MCF 10A (cell line): Measurements from ENCODE around the gene STAG1. TPM values are rescaled to one million over a fixed set of nuclear protein-coding genes. Genes with fewer than 3 reads are reported as not detected.

ENCODE experiments used
- BruUV-seq: library from RNA; stranded (reverse); fragments of 400-500 nt; replicated peaks from 2 replicates; lab custom pipeline; 2021; lab: Mats Ljungman, UMichigan
- CTCF ChIA-PET: fragments of 300-600 bp; sonication (Branson Sonifier 250); formaldehyde crosslinking; extraction: SDS; loops from one replicate; lab custom pipeline; 2021; ENCODE audit warnings: antibody characterized with exemption, inconsistent platforms; lab: Yijun Ruan, JAX
- POLR2A ChIA-PET: fragments of 300-600, 350-650 bp; sonication (Branson Sonifier 250); formaldehyde crosslinking; extraction: SDS; loops from one replicate; lab custom pipeline; 2020; ENCODE audit warnings: antibody characterized with exemption, inconsistent platforms; lab: Yijun Ruan, JAX
- DNase-seq: peaks from one replicate; pipeline ENCODE4 v3.0.0-alpha.2; 2018; ENCODE audit not compliant: unreplicated experiment
- H3K27ac Mint-ChIP-seq: one replicate; pipeline ENCODE4 v1.8.0; 2022; ENCODE audit warnings: mild to moderate bottlenecking, low read depth, mixed read lengths; ENCODE audit not compliant: unreplicated experiment
- H3K27me3 Mint-ChIP-seq: one replicate; pipeline ENCODE4 v1.8.0; 2022; ENCODE audit warnings: mixed read lengths; ENCODE audit not compliant: insufficient read depth, unreplicated experiment
- H3K36me3 Mint-ChIP-seq: one replicate; pipeline ENCODE4 v1.8.0; 2022; ENCODE audit warnings: mild to moderate bottlenecking, moderate library complexity, mixed read lengths; ENCODE audit not compliant: insufficient read depth, unreplicated experiment
- H3K4me1 Mint-ChIP-seq: one replicate; pipeline ENCODE4 v1.8.0; 2022; ENCODE audit warnings: mixed read lengths; ENCODE audit not compliant: insufficient read depth, unreplicated experiment
- H3K4me3 Mint-ChIP-seq: one replicate; pipeline ENCODE4 v1.8.0; 2022; ENCODE audit warnings: mild to moderate bottlenecking, moderate library complexity, mixed read lengths; ENCODE audit not compliant: unreplicated experiment
- H3K9me3 Mint-ChIP-seq: one replicate; pipeline ENCODE4 v1.8.0; 2022; ENCODE audit warnings: mixed read lengths; ENCODE audit not compliant: unreplicated experiment
- intact Hi-C: fragments of 100-400 bp; cut with micrococcal nuclease; formaldehyde crosslinking; loops from 2 replicates; pipeline ENCODE4 v1.14.1; 2022
- total RNA-seq: library from RNA; stranded (reverse); gene quantifications from 2 replicates; pipeline ENCODE4 v1.2.3, GENCODE V29; 2022
- TF ChIP-seq, protein P1 (sequence below): fragments of 200-600 bp; IDR thresholded peaks from one replicate; pipeline ENCODE4 v1.8.0; 2022; ENCODE audit warnings: antibody characterized with exemption, mild to moderate bottlenecking; ENCODE audit not compliant: unreplicated experiment

Gene STAG1
- total RNA-seq, 1 experiment from 2014 or later: 34.3 TPM

- H3K9me3 Mint-ChIP-seq: no peaks in the 10 kb centered on the region
- H3K27me3 Mint-ChIP-seq: no peaks in the 10 kb centered on the region
- H3K4me1 Mint-ChIP-seq: peaks cover 20% of the 10 kb centered on the region
- H3K27ac Mint-ChIP-seq: no peak overlapping the region
- POLR2A ChIA-PET: interaction anchor here (0.6 kb wide), 1 partner anchor 381 kb away, joined by 3 read pairs; no protein-coding TSS in a partner anchor
- DNase-seq: peak; percentile 49
- no peak overlapping the region for H3K4me3 Mint-ChIP-seq
- intact Hi-C loops: no loop called here
- H3K36me3 Mint-ChIP-seq: no peaks in the 10 kb centered on the region
- BruUV-seq: no TSS peak
- TF ChIP-seq, protein P1, sequence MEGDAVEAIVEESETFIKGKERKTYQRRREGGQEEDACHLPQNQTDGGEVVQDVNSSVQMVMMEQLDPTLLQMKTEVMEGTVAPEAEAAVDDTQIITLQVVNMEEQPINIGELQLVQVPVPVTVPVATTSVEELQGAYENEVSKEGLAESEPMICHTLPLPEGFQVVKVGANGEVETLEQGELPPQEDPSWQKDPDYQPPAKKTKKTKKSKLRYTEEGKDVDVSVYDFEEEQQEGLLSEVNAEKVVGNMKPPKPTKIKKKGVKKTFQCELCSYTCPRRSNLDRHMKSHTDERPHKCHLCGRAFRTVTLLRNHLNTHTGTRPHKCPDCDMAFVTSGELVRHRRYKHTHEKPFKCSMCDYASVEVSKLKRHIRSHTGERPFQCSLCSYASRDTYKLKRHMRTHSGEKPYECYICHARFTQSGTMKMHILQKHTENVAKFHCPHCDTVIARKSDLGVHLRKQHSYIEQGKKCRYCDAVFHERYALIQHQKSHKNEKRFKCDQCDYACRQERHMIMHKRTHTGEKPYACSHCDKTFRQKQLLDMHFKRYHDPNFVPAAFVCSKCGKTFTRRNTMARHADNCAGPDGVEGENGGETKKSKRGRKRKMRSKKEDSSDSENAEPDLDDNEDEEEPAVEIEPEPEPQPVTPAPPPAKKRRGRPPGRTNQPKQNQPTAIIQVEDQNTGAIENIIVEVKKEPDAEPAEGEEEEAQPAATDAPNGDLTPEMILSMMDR: no peak
- CTCF ChIA-PET: interaction anchor here (0.6 kb wide), 1 partner anchor 18 kb away, joined by 3 read pairs; no protein-coding TSS in a partner anchor
These were observed 119.5 kb downstream of the STAG1 start for GRCh38 chr3:136632625-136633081.

DNA sequence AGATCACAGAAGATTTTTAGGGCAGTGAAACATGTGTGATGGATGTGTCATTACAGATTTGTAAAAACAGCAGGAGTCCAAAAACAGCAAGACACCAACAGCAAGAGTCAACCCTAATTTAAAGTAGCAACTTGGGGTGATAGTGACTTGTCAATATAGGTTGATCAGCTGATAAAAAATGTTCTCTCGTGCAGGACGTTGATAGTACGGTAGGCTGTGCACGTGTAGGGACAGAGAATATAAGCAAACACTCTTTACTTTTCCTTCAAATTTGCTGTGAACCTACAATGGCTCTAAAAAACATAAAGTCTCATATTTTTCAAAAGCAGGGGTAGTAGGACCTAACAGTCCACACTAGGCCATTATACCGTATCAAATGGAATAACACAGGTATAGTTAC, 120.8 kb downstream of the STAG1 start:
- Mint-ChIP-seq H3K4me3 (no peak overlapping the region), H3K27ac (no peak overlapping the region), H3K36me3 (no peaks in the 10 kb centered on the region), H3K9me3 (no peaks in the 10 kb centered on the region), H3K27me3 (no peaks in the 10 kb centered on the region), H3K4me1 (peaks cover 20% of the 10 kb centered on the region)
- no TSS peak for BruUV-seq
- TF ChIP-seq, protein P1: no peak
- ChIA-PET POLR2A (no interaction called here), CTCF (no interaction called here)
- intact Hi-C loops: no loop called here
- no peak for DNase-seq

GRCh38 chr3:136630915-136631314, 121.3 kb downstream of the STAG1 start:
- ChIA-PET CTCF (no interaction called here), POLR2A (no interaction called here)
- intact Hi-C loops: no loop called here
- TF ChIP-seq, protein P1: no peak
- no peak for DNase-seq
- H3K4me3 Mint-ChIP-seq: no peak overlapping the region
- no peaks in the 10 kb centered on the region for H3K9me3 Mint-ChIP-seq
- no peaks in the 10 kb centered on the region for H3K27me3 Mint-ChIP-seq
- peaks cover 20% of the 10 kb centered on the region for H3K4me1 Mint-ChIP-seq
- no peaks in the 10 kb centered on the region for H3K36me3 Mint-ChIP-seq
- no TSS peak for BruUV-seq
- H3K27ac Mint-ChIP-seq: no peak overlapping the region

GRCh38 chr3:136626493-136626892, 125.7 kb downstream of the STAG1 start:
- ChIA-PET POLR2A (no interaction called here), CTCF (interaction anchor here (0.5 to 1.6 kb wide), 3 partner anchors 9 to 362 kb away, joined by 3 to 5 read pairs (median 4); partner anchors contain the start of gene STAG1)
- H3K36me3 Mint-ChIP-seq: no peaks in the 10 kb centered on the region
- no TSS peak for BruUV-seq
- H3K4me1 Mint-ChIP-seq: peaks cover 16% of the 10 kb centered on the region
- no peak overlapping the region for H3K4me3 Mint-ChIP-seq
- no peak overlapping the region for H3K27ac Mint-ChIP-seq
- DNase-seq: no peak
- H3K27me3 Mint-ChIP-seq: no peaks in the 10 kb centered on the region
- H3K9me3 Mint-ChIP-seq: no peaks in the 10 kb centered on the region
- intact Hi-C loops: no loop called here
- TF ChIP-seq, protein P1: no peak
